ENCODE measurements around the gene GRK7.

DNA sequence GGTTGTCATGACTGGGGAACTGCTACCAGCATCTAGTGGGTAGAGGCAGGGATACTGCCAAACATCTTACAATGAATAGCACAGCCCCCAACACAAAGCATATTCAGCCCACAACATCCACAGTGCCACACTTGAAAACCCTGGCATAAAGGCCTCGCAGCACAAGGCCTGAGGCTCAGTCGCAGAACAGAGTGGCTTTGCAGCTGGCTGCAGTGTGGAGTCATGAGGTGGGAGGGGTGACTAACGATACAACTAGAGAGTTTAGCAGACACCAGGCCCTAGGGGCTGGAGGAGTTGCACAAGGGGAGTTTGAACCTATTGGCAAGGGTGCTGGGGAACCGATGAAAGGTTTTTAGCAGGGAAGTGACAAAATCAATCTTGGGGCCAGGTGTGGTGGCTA is 32.1 kb downstream of the GRK7 start:
- TF ChIP-seq CTCF (IDR thresholded peaks at IDR 0.05) (no peak), EZH2 (IDR thresholded peaks at IDR 0.05; ENCODE audit: borderline replicate concordance, insufficient read depth, low read depth, low read length, poor library complexity, severe bottlenecking) (no peak)

All from B cell (primary cell).